Measurements from ENCODE around the gene LAMB2. TPM values are rescaled to one million over a fixed set of nuclear protein-coding genes. Genes with fewer than 3 reads are reported as not detected.

LAMB2 gene
- 10 to 100 TPM; 83.6 to 97.8 TPM for total RNA-seq
- polyA plus RNA-seq (2013, experiment 1 of 2) = 159 TPM
- polyA plus RNA-seq (2013, experiment 2 of 2) = 154 TPM
- long read RNA-seq, experiment 1, partial matches to known transcripts = 3 of 6 reads
- long read RNA-seq, experiment 1, other reads (novel, unspliced or antisense) = 1 of 6 reads
- long read RNA-seq, experiment 2, full-length matches to known transcripts = 33 of 72 reads
- long read RNA-seq, experiment 2, partial matches to known transcripts = 23 of 72 reads
- long read RNA-seq, experiment 2, other reads (novel, unspliced or antisense) = 16 of 72 reads
- long read RNA-seq, experiment 3, full-length matches to known transcripts = 45 of 95 reads
- long read RNA-seq, experiment 3, partial matches to known transcripts = 31 of 95 reads
- long read RNA-seq, experiment 3, other reads (novel, unspliced or antisense) = 19 of 95 reads
- long read RNA-seq, experiment 4, partial matches to known transcripts = 1 of 1 reads
- long read RNA-seq, experiment 4, other reads (novel, unspliced or antisense) = 0 of 1 reads

DNA sequence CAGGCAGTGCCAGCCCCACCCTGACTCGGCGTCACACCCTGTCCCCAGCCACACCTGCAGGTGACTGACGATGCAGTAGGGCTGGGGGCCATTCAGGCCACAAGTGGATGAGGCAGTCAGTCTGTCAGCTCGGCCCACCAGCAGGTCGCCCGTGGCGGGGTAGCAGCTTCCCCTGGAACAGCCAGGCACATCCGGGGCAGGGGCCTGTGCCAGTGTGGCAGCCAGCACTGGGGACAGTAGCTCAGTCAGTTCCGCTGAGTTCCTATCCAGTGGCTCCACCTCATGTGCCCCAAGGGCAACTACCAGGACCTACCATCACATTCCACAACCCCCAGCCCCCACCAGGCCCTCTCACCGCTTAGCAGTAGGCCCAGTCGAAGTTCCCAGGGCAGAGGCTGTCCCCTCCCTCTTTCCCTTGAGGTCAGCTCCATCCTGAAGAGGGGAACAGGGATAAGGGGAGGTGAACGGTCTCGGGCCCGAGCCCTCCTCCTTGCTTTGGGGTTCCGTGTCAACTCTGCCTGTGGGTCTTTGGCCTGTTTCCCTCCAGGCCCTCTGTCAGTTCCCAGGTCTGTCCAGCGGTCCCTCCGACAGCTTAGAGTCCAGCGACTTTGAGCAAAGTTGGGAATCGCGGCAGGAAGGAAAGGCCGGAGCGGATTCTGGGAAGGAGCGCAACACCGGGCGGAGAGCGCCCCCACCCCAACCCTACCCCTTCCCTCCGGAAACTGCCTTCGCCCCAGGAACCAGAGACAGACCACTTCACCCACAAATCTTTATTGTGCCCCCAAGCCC is at the start of gene LAMB2:
TSS of gene LAMB2 (minus strand) at position 614 of the 789 bp plus-strand sequence. CDS start at position 431, 183 bp downstream.
- H3K4me3 ChIP-seq (ENCODE audit: low read length) = peak within 1 kb of the TSS; percentile 91
- peak within 1 kb of the TSS; percentile 50 for H3K9ac ChIP-seq (ENCODE audit: extremely low read depth, low read length, poor library complexity, severe bottlenecking)
- H3K36me3 Mint-ChIP-seq (ENCODE audit: low read depth) = peaks cover 3% of the 10 kb centered on the region
- peak within 1 kb of the TSS; percentile 83 for H3K27ac Mint-ChIP-seq
- no peaks in the 10 kb centered on the region for H3K9me3 Mint-ChIP-seq
- no peaks in the 10 kb centered on the region for H3K9me3 ChIP-seq (ENCODE audit: control insufficient read depth, low read length)
- TF ChIP-seq, protein P1, sequence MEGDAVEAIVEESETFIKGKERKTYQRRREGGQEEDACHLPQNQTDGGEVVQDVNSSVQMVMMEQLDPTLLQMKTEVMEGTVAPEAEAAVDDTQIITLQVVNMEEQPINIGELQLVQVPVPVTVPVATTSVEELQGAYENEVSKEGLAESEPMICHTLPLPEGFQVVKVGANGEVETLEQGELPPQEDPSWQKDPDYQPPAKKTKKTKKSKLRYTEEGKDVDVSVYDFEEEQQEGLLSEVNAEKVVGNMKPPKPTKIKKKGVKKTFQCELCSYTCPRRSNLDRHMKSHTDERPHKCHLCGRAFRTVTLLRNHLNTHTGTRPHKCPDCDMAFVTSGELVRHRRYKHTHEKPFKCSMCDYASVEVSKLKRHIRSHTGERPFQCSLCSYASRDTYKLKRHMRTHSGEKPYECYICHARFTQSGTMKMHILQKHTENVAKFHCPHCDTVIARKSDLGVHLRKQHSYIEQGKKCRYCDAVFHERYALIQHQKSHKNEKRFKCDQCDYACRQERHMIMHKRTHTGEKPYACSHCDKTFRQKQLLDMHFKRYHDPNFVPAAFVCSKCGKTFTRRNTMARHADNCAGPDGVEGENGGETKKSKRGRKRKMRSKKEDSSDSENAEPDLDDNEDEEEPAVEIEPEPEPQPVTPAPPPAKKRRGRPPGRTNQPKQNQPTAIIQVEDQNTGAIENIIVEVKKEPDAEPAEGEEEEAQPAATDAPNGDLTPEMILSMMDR (conservative IDR thresholded peaks at IDR 0.05) = no peak
- H3K27me3 Mint-ChIP-seq (ENCODE audit: insufficient read depth) = peaks cover 3% of the 10 kb centered on the region
- H3K27ac ChIP-seq (ENCODE audit: low read depth, low read length) = peak within 1 kb of the TSS; percentile 78
- peaks cover 7% of the 10 kb centered on the region for H3K36me3 ChIP-seq (ENCODE audit: control insufficient read depth, insufficient read depth, low read length)
- peak; percentile 94 for DNase-seq
- H3K27me3 ChIP-seq (ENCODE audit: control insufficient read depth, insufficient read depth, low read length, poor library complexity, severe bottlenecking) = no peaks in the 10 kb centered on the region
- H3K4me1 ChIP-seq (ENCODE audit: control insufficient read depth, insufficient read depth, low read length) = peaks cover 5% of the 10 kb centered on the region
- WGBS, 2 experiments (ENCODE audit: insufficient coverage in 1 of 2, insufficient read length in 1 of 2) = 9 to 11% methylated on average over 15 to 28 of the region's 28 CpGs
- H3K4me3 Mint-ChIP-seq = peak within 1 kb of the TSS; percentile 78
- no peaks in the 10 kb centered on the region for H3K4me1 Mint-ChIP-seq

DNA sequence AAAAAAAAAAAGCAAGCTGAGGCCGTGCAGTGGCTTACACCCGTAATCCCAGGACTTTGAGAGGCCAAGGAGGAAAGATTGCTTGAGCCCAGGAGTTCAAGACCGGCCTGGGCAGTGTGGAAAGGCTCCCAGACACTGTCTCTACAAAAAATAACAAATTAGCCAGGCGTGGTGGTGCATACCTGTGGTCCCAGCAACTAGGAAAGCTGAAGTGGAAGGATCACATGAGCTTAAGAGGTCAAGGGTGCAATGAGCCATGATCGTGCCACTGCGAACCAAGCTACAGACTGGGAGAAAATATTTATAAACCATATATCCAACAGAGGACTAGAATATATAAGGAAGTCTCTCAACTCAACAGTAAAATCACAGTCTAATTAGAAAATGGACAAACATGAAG is 48.5 kb upstream of the LAMB2 start:
- Histone ChIP-seq H3K9ac (ENCODE audit: extremely low read depth, low read length, poor library complexity, severe bottlenecking) (no peak overlapping the region), H3K4me1 (ENCODE audit: control insufficient read depth, insufficient read depth, low read length) (no peaks in the 10 kb centered on the region), H3K9me3 (ENCODE audit: control insufficient read depth, low read length) (no peaks in the 10 kb centered on the region), H3K27me3 (ENCODE audit: control insufficient read depth, insufficient read depth, low read length, poor library complexity, severe bottlenecking) (no peaks in the 10 kb centered on the region), H3K36me3 (ENCODE audit: control insufficient read depth, insufficient read depth, low read length) (no peaks in the 10 kb centered on the region), H3K4me3 (ENCODE audit: low read length) (no peak overlapping the region), H3K27ac (ENCODE audit: low read depth, low read length) (no peak overlapping the region)
- Mint-ChIP-seq H3K4me1 (no peaks in the 10 kb centered on the region), H3K27ac (no peak overlapping the region), H3K9me3 (peaks cover 18% of the 10 kb centered on the region), H3K27me3 (ENCODE audit: insufficient read depth) (peaks cover 19% of the 10 kb centered on the region), H3K4me3 (no peak overlapping the region), H3K36me3 (ENCODE audit: low read depth) (no peaks in the 10 kb centered on the region)
- WGBS, 2 experiments (ENCODE audit: insufficient coverage in 1 of 2, insufficient read length in 1 of 2) = 67 to 73% methylated on average over 3 to 6 of the region's 6 CpGs
- DNase-seq = no peak
- TF ChIP-seq, protein P1 (conservative IDR thresholded peaks at IDR 0.05) = no peak

DNA sequence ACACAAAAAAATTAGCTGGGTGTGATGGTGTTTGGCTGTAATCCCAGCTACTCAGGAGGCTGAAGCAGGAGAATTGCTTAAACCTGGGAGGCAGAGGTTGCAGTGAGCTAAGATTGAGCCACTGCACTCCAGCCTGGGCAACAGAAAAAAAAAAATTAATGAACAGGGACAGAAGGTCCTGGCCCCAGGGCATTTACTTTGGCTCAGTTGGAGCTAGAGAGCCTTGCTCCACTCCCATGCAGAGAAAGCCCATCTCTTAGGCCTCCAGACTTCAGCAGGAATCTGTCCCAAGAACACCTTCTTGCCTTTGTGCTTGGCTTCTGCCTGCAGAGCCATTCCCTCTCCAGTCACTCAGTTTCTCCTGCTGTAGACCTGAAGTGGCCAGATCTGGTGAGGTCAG is 47.3 kb upstream of the LAMB2 start:
- no peaks in the 10 kb centered on the region for H3K27me3 ChIP-seq (ENCODE audit: control insufficient read depth, insufficient read depth, low read length, poor library complexity, severe bottlenecking)
- peaks cover 12% of the 10 kb centered on the region for H3K36me3 ChIP-seq (ENCODE audit: control insufficient read depth, insufficient read depth, low read length)
- TF ChIP-seq, protein P1 (conservative IDR thresholded peaks at IDR 0.05) = no peak
- peaks cover 7% of the 10 kb centered on the region for H3K36me3 Mint-ChIP-seq (ENCODE audit: low read depth)
- H3K27ac ChIP-seq (ENCODE audit: low read depth, low read length) = no peak overlapping the region
- H3K9ac ChIP-seq (ENCODE audit: extremely low read depth, low read length, poor library complexity, severe bottlenecking) = no peak overlapping the region
- peaks cover 19% of the 10 kb centered on the region for H3K27me3 Mint-ChIP-seq (ENCODE audit: insufficient read depth)
- no peaks in the 10 kb centered on the region for H3K9me3 ChIP-seq (ENCODE audit: control insufficient read depth, low read length)
- H3K27ac Mint-ChIP-seq = no peak overlapping the region
- H3K4me1 ChIP-seq (ENCODE audit: control insufficient read depth, insufficient read depth, low read length) = no peaks in the 10 kb centered on the region
- peaks cover 18% of the 10 kb centered on the region for H3K9me3 Mint-ChIP-seq
- no peaks in the 10 kb centered on the region for H3K4me1 Mint-ChIP-seq
- DNase-seq = no peak
- H3K4me3 ChIP-seq (ENCODE audit: low read length) = no peak overlapping the region
- no peak overlapping the region for H3K4me3 Mint-ChIP-seq

All from endodermal cell (in vitro differentiated cells).